Measurements from ENCODE around the gene INSM2. TPM values are rescaled to one million over a fixed set of nuclear protein-coding genes. Genes with fewer than 3 reads are reported as not detected.

Gene INSM2, protein sequence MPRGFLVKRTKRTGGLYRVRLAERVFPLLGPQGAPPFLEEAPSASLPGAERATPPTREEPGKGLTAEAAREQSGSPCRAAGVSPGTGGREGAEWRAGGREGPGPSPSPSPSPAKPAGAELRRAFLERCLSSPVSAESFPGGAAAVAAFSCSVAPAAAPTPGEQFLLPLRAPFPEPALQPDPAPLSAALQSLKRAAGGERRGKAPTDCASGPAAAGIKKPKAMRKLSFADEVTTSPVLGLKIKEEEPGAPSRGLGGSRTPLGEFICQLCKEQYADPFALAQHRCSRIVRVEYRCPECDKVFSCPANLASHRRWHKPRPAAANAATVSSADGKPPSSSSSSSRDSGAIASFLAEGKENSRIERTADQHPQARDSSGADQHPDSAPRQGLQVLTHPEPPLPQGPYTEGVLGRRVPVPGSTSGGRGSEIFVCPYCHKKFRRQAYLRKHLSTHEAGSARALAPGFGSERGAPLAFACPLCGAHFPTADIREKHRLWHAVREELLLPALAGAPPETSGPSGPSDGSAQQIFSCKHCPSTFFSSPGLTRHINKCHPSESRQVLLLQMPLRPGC
- not detected in 2 replicates for total RNA-seq (2021)
- Bru-seq, nascent RNA, result not detected
- BruChase-seq, experiment 1, labeled RNA remaining after a 2-hour chase, result not detected
- not detected for BruChase-seq, experiment 2, labeled RNA remaining after a 6-hour chase
- long read RNA-seq, result 0 reads

- no TSS peak for BruUV-seq (replicated peaks)
- no peak within 1 kb of the TSS for H3K27ac ChIP-seq (ENCODE audit: low read depth, low read length, poor library complexity, severe bottlenecking)
- TF ChIP-seq, protein P1, sequence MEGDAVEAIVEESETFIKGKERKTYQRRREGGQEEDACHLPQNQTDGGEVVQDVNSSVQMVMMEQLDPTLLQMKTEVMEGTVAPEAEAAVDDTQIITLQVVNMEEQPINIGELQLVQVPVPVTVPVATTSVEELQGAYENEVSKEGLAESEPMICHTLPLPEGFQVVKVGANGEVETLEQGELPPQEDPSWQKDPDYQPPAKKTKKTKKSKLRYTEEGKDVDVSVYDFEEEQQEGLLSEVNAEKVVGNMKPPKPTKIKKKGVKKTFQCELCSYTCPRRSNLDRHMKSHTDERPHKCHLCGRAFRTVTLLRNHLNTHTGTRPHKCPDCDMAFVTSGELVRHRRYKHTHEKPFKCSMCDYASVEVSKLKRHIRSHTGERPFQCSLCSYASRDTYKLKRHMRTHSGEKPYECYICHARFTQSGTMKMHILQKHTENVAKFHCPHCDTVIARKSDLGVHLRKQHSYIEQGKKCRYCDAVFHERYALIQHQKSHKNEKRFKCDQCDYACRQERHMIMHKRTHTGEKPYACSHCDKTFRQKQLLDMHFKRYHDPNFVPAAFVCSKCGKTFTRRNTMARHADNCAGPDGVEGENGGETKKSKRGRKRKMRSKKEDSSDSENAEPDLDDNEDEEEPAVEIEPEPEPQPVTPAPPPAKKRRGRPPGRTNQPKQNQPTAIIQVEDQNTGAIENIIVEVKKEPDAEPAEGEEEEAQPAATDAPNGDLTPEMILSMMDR (conservative IDR thresholded peaks at IDR 0.05; ENCODE audit: low read depth, low read length), result no peak
- TF ChIP-seq EZH2 (IDR thresholded peaks at IDR 0.05; ENCODE audit: borderline replicate concordance, low read depth, low read length, poor library complexity, severe bottlenecking), result peak; percentile 10
- peak; percentile 86 for DNase-seq (ENCODE audit: low spot score)
- H3K36me3 ChIP-seq (ENCODE audit: insufficient read depth, low read length, poor library complexity, severe bottlenecking), result no peaks in the 10 kb centered on the region
- H3K4me3 ChIP-seq (ENCODE audit: low read depth, low read length, poor library complexity, severe bottlenecking), result peak within 1 kb of the TSS; percentile 56
- H3K9me3 ChIP-seq (ENCODE audit: low read depth, low read length, poor library complexity, severe bottlenecking), result no peaks in the 10 kb centered on the region
- intact Hi-C loops (cut with micrococcal nuclease; ENCODE audit: unreplicated experiment), result loop anchor here (5.0 to 10.0 kb wide), 2 partner anchors 154 to 281 kb away; no protein-coding TSS in a partner anchor
- H3K4me1 ChIP-seq (ENCODE audit: insufficient read depth, low read length, poor library complexity, severe bottlenecking), result peaks cover 13% of the 10 kb centered on the region
- CTCF ChIA-PET, result interaction anchor here (0.6 kb wide), 2 partner anchors 15 to 292 kb away, joined by 5 to 14 read pairs; partner anchors contain the start of gene BRMS1L
- H3K27me3 ChIP-seq (replicated peaks; ENCODE audit: insufficient read depth, low read depth, low read length, poor library complexity), result peaks cover 65% of the 10 kb centered on the region
- POLR2A ChIA-PET (ENCODE audit: low non-redundant PET), result interaction anchor here (0.5 kb wide), 1 partner anchor 292 kb away, joined by 3 read pairs; the partner anchor contains the start of gene BRMS1L
Measured at GRCh38 chr14:35533357-35534207, at the start of gene INSM2. Gene INSM2 (plus strand): TSS chr14:35534164. CDS start chr14:35534253, 89 bp downstream.

GRCh38 chr14:35492569-35493014 is 41.4 kb upstream of the INSM2 start:
- DNase-seq (ENCODE audit: low spot score), result no peak
- Histone ChIP-seq H3K4me1 (ENCODE audit: insufficient read depth, low read length, poor library complexity, severe bottlenecking) (no peaks in the 10 kb centered on the region), H3K4me3 (ENCODE audit: low read depth, low read length, poor library complexity, severe bottlenecking) (no peak overlapping the region), H3K27me3 (replicated peaks; ENCODE audit: insufficient read depth, low read depth, low read length, poor library complexity) (no peaks in the 10 kb centered on the region), H3K36me3 (ENCODE audit: insufficient read depth, low read length, poor library complexity, severe bottlenecking) (no peaks in the 10 kb centered on the region), H3K27ac (ENCODE audit: low read depth, low read length, poor library complexity, severe bottlenecking) (no peak overlapping the region), H3K9me3 (ENCODE audit: low read depth, low read length, poor library complexity, severe bottlenecking) (no peaks in the 10 kb centered on the region)
- BruUV-seq (replicated peaks), result no TSS peak
- POLR2A ChIA-PET (ENCODE audit: low non-redundant PET), result no interaction called here
- intact Hi-C loops (cut with micrococcal nuclease; ENCODE audit: unreplicated experiment), result no loop called here
- CTCF ChIA-PET, result no interaction called here
- no peak for TF ChIP-seq EZH2 (IDR thresholded peaks at IDR 0.05; ENCODE audit: borderline replicate concordance, low read depth, low read length, poor library complexity, severe bottlenecking)
- TF ChIP-seq, protein P1 (conservative IDR thresholded peaks at IDR 0.05; ENCODE audit: low read depth, low read length), result no peak

DNA sequence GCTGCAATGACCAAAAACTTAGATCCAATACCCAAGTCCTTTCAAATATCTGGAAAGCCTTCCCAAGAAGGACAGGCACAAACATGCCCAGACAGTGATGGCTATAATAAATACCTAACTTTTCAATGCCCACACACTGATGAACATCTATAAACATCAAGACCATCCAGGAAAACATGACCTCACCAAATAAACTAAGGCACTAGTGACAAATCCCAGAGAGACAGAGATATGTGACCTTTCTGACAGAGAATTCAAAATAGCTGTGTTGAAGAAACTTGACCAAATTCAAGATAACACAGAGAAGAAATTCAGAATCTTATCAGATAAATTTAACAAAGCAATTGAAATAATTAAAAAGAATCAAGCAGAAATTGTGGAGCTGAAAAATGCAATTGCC is 38.7 kb upstream of the INSM2 start:
- POLR2A ChIA-PET (ENCODE audit: low non-redundant PET), result no interaction called here
- TF ChIP-seq, protein P1 (conservative IDR thresholded peaks at IDR 0.05; ENCODE audit: low read depth, low read length), result no peak
- TF ChIP-seq EZH2 (IDR thresholded peaks at IDR 0.05; ENCODE audit: borderline replicate concordance, low read depth, low read length, poor library complexity, severe bottlenecking), result no peak

More for the DNA sequence above, 38.7 kb upstream of the INSM2 start:
- no TSS peak for BruUV-seq (replicated peaks)
- CTCF ChIA-PET, result no interaction called here
- no peaks in the 10 kb centered on the region for H3K36me3 ChIP-seq (ENCODE audit: insufficient read depth, low read length, poor library complexity, severe bottlenecking)
- H3K4me1 ChIP-seq (ENCODE audit: insufficient read depth, low read length, poor library complexity, severe bottlenecking), result no peaks in the 10 kb centered on the region
- H3K27ac ChIP-seq (ENCODE audit: low read depth, low read length, poor library complexity, severe bottlenecking), result no peak overlapping the region
- H3K27me3 ChIP-seq (replicated peaks; ENCODE audit: insufficient read depth, low read depth, low read length, poor library complexity), result no peaks in the 10 kb centered on the region
- no peak overlapping the region for H3K4me3 ChIP-seq (ENCODE audit: low read depth, low read length, poor library complexity, severe bottlenecking)
- no peak for DNase-seq (ENCODE audit: low spot score)
- no peaks in the 10 kb centered on the region for H3K9me3 ChIP-seq (ENCODE audit: low read depth, low read length, poor library complexity, severe bottlenecking)
- intact Hi-C loops (cut with micrococcal nuclease; ENCODE audit: unreplicated experiment), result no loop called here
